AG10803 (cell line): ENCODE data around the gene SPIN1.

Experiments used
- DNase-seq: peaks from one replicate; pipeline ENCODE4 v3.0.0; 2010; ENCODE audit warnings: low read depth
- H3K4me3 ChIP-seq: 2 replicates; pipeline ENCODE4 v1.5.1; 2011; ENCODE audit warnings: mild to moderate bottlenecking, low read length, control low read depth
- TF ChIP-seq, protein P1 (sequence below): conservative IDR thresholded peaks from 2 replicates; pipeline ENCODE4 v1.5.1; 2011; ENCODE audit warnings: mild to moderate bottlenecking, low read length, control low read depth, inconsistent platforms

The SPIN1 gene

DNA sequence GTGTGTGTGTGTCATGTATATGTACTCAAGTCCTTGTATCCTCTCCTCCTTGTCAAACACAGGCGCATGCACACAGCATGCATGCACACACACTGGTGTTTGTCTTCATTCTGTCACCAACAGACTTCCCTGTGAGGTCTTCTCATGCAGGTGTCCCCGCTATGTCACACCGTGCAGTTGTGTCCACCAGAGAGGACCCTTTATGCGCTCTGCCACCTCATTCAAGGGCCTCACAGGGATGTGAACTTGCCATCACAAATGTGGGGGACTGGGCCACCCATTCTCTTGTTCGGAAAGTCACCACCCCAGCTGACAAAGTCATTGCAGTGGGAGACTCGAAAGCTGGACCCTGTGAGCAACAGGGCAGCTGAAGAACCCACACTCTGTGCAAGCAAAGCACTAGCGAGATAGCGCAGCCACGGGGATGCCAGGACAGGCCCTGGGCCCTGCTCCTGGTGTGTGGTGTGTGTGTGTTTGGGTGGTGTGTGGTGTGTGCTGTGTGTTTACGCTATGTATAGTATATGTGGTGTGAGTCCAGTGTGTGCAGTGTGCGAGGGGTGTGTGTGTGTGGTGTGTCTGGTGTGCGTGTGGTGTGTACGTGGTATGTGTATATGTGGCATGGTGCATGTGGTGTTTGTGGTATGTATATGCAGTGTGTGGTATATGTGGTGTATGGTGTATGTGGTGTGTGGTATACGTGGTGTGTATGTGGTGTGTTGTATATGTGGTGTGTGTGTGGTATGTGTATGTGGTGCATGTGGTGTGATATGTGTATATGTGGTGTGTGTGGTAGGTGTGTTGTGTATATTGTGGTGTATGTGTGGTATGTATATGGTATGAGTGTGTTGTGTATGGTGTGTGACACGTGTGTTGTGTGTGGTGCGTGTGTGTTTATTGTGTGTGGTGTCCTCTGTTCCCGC, 115.9 kb downstream of the SPIN1 start:
- TF ChIP-seq, protein P1, sequence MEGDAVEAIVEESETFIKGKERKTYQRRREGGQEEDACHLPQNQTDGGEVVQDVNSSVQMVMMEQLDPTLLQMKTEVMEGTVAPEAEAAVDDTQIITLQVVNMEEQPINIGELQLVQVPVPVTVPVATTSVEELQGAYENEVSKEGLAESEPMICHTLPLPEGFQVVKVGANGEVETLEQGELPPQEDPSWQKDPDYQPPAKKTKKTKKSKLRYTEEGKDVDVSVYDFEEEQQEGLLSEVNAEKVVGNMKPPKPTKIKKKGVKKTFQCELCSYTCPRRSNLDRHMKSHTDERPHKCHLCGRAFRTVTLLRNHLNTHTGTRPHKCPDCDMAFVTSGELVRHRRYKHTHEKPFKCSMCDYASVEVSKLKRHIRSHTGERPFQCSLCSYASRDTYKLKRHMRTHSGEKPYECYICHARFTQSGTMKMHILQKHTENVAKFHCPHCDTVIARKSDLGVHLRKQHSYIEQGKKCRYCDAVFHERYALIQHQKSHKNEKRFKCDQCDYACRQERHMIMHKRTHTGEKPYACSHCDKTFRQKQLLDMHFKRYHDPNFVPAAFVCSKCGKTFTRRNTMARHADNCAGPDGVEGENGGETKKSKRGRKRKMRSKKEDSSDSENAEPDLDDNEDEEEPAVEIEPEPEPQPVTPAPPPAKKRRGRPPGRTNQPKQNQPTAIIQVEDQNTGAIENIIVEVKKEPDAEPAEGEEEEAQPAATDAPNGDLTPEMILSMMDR, result no peak
- DNase-seq, result no peak
- no peak overlapping the region for H3K4me3 ChIP-seq

DNA sequence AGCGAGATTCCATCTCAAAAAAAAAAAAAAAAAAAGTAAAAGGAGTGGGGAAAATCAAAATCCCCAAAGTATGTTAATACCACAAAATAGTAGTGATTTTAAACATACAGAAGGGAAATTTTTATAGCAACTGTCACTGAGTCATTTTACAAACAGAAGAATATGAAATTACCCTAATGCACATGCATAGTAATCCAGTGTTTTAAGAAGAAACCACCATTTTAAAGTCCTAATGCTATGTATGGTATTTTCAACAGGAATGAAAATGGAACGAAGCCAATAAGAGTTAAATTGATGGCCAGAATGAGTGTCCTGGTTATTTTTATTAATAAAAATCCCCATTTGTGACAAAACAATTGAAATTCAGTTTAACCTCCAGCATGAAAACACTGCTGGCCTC, 120.1 kb downstream of the SPIN1 start:
- DNase-seq, result no peak
- TF ChIP-seq, protein P1, result no peak
- no peak overlapping the region for H3K4me3 ChIP-seq

DNA sequence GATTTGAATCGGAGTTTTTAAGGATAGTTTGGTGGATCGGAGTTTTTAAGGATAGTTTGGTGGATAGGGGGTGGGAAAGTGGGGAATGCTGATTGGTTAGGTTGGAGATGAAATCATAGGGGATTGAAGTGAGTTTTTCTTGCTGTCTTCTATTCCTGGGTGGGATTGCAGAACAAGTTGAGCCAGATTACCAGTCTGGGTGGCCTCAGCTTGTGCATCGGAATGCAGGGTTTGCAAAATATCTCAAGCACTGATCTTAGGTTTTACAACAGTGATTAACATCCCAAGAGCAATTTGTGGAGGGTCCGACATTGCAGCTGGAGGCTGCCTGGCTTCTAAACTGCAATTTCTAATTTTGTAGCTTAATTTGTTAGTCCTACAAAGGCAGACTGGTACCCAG, 123.7 kb downstream of the SPIN1 start:
- no peak for DNase-seq
- no peak overlapping the region for H3K4me3 ChIP-seq
- TF ChIP-seq, protein P1, result no peak

DNA sequence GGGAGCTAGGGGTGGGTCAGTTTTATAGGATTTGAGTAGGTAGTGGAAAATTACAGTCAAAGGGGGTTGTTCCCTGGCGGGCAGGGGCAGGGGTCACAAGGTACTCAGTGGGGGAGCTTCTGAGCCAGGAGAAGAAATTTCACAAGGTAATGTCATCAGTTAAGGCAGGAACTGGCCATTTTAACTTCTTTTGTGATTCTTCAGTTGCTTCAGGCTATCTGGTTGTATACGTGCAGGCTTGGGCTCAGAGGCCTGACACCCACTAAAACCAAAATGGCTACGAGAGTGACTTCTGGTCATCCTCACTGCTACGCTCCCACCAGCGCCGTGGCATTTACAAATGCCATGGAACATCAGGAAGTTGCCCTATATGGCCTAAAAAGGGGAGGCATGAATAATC, 126.0 kb downstream of the SPIN1 start:
- no peak for DNase-seq
- H3K4me3 ChIP-seq, result no peak overlapping the region

DNA sequence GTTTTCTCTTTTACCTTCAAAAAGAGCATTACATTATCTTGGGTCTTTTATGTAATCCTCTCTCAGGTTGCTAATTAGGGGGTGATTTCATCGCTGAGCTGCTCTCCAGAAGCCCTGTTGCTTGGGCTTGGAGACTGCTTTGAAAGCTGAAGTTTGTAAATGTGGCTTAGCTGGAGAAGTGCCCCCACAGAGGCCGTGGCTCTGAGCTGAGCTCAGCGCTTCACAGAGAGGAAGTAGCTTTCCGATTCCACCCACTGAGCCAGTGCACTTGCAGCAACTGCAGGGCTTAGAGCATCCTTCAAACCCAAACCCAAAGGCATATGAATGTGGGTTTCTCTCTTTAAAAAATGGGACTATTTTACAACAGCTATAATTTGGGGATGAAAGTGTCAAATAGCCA, 133.1 kb downstream of the SPIN1 start:
- H3K4me3 ChIP-seq, result no peak overlapping the region
- no peak for DNase-seq
- TF ChIP-seq, protein P1, result no peak

More for the DNA sequence above, 126.0 kb downstream of the SPIN1 start:
- TF ChIP-seq, protein P1, result no peak

DNA sequence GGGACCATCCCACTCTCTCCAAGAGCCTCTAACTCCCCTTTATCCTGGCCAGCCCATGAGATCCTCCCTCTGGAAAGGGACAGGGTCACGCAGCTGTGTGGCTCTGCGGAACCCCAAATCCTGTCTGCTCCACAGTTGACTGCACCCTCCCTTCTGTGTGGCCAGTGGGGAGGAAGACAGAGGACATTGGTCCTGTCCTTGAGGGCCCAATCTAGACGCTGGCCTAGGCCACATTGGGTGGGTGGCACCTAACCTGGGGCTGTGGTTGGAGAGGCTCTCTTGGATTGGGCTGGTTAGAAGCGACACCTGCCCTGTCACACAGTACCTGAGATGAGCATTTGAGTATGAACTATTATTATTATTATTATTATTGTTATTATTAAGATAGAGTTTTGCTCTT, 134.1 kb downstream of the SPIN1 start:
- H3K4me3 ChIP-seq, result no peak overlapping the region
- TF ChIP-seq, protein P1, result no peak
- no peak for DNase-seq

DNA sequence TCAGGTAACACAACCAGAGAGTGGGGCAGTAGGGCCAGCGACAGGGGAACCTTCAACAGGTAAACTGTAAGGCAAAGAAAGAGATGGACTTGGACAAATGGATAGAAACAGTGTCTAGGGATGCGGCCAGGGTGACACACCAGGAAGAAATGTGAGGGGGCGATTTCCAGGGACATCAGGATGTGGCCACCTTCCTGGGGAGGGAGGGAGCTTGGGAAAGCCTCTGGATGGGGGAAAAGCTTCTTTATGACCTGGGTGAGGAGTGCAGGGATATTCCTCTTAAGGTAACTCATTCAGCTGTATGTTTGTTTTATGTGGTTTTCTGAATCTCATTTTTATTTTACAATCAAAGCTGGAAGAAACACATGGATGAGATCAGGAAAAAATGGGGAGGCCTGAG, 134.8 kb downstream of the SPIN1 start:
- no peak overlapping the region for H3K4me3 ChIP-seq
- peak; percentile 48 for DNase-seq
- TF ChIP-seq, protein P1, result no peak
